IMR-90 (cell line): ENCODE measurements around the gene JPH4. TPM values are rescaled to one million over a fixed set of nuclear protein-coding genes. Genes with fewer than 3 reads are reported as not detected.

Experiments used
- ATAC-seq: fragments of 200-7000 bp; cut with Tn5 transposase; 2 replicates; pipeline ENCODE4 v1.9.1; 2020; ENCODE audit warnings: low read depth, mild to moderate bottlenecking, moderate library complexity
- BruUV-seq: library from RNA; stranded (reverse); fragments of 400-500 nt; replicated peaks from 2 replicates; lab custom pipeline; 2021; lab: Mats Ljungman, UMichigan
- CTCF ChIA-PET: fragments of 300-600 bp; formaldehyde crosslinking; extraction: SDS; loops from one replicate; lab custom pipeline; 2021; ENCODE audit warnings: antibody characterized with exemption; lab: Yijun Ruan, JAX
- POLR2A ChIA-PET: fragments of 300-600 bp; sonication (Branson Sonifier 250); formaldehyde crosslinking; loops from one replicate; lab custom pipeline; 2022; ENCODE audit warnings: antibody characterized with exemption; ENCODE audit not compliant: unreplicated experiment; lab: Charles Lee
- DNase-seq: peaks from one replicate; pipeline ENCODE4 v3.0.0; 2013
- H2AFZ ChIP-seq: replicated peaks from 2 replicates; pipeline ENCODE3; 2013; ENCODE audit warnings: low read length, mild to moderate bottlenecking; ENCODE audit not compliant: poor library complexity
- H2AK5ac ChIP-seq: 2 replicates; pipeline ENCODE4 v1.6.1; 2013; ENCODE audit warnings: low read depth, low read length, inconsistent platforms
- H2AK9ac ChIP-seq: replicated peaks from 2 replicates; pipeline ENCODE3; 2013; ENCODE audit warnings: mild to moderate bottlenecking, low read depth, low read length, moderate library complexity; ENCODE audit not compliant: poor library complexity
- H2BK120ac ChIP-seq: 2 replicates; pipeline ENCODE4 v1.6.1; 2013; ENCODE audit warnings: low read depth, low read length, inconsistent platforms
- H2BK15ac ChIP-seq: 3 replicates; pipeline ENCODE4 v1.6.1; 2013; ENCODE audit warnings: low read depth, low read length, inconsistent platforms
- H2BK20ac ChIP-seq: 2 replicates; pipeline ENCODE4 v1.6.1; 2013; ENCODE audit warnings: low read depth, mild to moderate bottlenecking, inconsistent platforms, low read length, moderate library complexity
- H2BK5ac ChIP-seq: 2 replicates; pipeline ENCODE4 v1.6.1; 2013; ENCODE audit warnings: mild to moderate bottlenecking, low read depth, low read length, inconsistent platforms; ENCODE audit not compliant: poor library complexity, severe bottlenecking
- H3K14ac ChIP-seq: replicated peaks from 2 replicates; pipeline ENCODE4 v1.6.1; 2013; ENCODE audit warnings: low read depth, low read length, inconsistent platforms
- H3K18ac ChIP-seq: 2 replicates; pipeline ENCODE4 v1.6.1; 2013; ENCODE audit warnings: low read depth, low read length, control low read depth
- H3K23ac ChIP-seq: 2 replicates; pipeline ENCODE4 v1.6.1; 2013; ENCODE audit warnings: low read depth, low read length, inconsistent platforms
- H3K27ac ChIP-seq: 2 replicates; pipeline ENCODE4 v1.5.1; 2013; ENCODE audit warnings: mild to moderate bottlenecking, control low read depth, low read length; ENCODE audit not compliant: insufficient read depth
- H3K27me3 ChIP-seq: 2 replicates; pipeline ENCODE4 v1.6.1; 2013; ENCODE audit warnings: low read length; ENCODE audit not compliant: control insufficient read depth, insufficient read depth
- H3K36me3 ChIP-seq: 2 replicates; pipeline ENCODE4 v1.6.1; 2013; ENCODE audit warnings: low read length, mixed read lengths; ENCODE audit not compliant: control insufficient read depth, insufficient read depth
- H3K4ac ChIP-seq: 2 replicates; pipeline ENCODE4 v1.6.1; 2013; ENCODE audit warnings: low read depth, low read length, inconsistent platforms
- H3K4me1 ChIP-seq: 2 replicates; pipeline ENCODE4 v1.6.1; 2013; ENCODE audit warnings: low read length, mixed read lengths; ENCODE audit not compliant: control insufficient read depth, insufficient read depth
- H3K4me2 ChIP-seq: 2 replicates; pipeline ENCODE4 v1.6.1; 2013; ENCODE audit warnings: low read depth, mild to moderate bottlenecking, control low read depth, low read length, moderate library complexity
- H3K4me3 ChIP-seq: 2 replicates; pipeline ENCODE4 v1.5.1; 2013; ENCODE audit warnings: low read depth, mild to moderate bottlenecking, control low read depth, low read length, moderate library complexity; ENCODE audit not compliant: insufficient read depth
- H3K56ac ChIP-seq: 2 replicates; pipeline ENCODE4 v1.6.1; 2013; ENCODE audit warnings: low read length, inconsistent platforms; ENCODE audit not compliant: insufficient read depth; ENCODE audit errors: extremely low read depth
- H3K79me1 ChIP-seq, 2 experiments: 2 replicates each; pipeline ENCODE4 v1.6.1; 2013; ENCODE audit warnings: low read length in 2 of 2, inconsistent platforms in 1 of 2, low read depth in 1 of 2
- H3K9ac ChIP-seq: 2 replicates; pipeline ENCODE4 v1.6.1; 2013; ENCODE audit warnings: low read depth, low read length, control low read depth
- H3K9me1 ChIP-seq: 2 replicates; pipeline ENCODE4 v1.6.1; 2013; ENCODE audit warnings: low read length, inconsistent platforms; ENCODE audit not compliant: insufficient read depth
- H3K9me3 ChIP-seq: 2 replicates; pipeline ENCODE4 v1.6.1; 2013; ENCODE audit warnings: low read length; ENCODE audit not compliant: control insufficient read depth, insufficient read depth
- H4K20me1 ChIP-seq: 2 replicates; pipeline ENCODE4 v1.6.1; 2013; ENCODE audit warnings: low read length, inconsistent platforms; ENCODE audit not compliant: insufficient read depth
- H4K5ac ChIP-seq: 2 replicates; pipeline ENCODE4 v1.6.1; 2013; ENCODE audit warnings: mild to moderate bottlenecking, low read depth, low read length, control low read depth
- H4K8ac ChIP-seq, 2 experiments: 2 replicates each; pipeline ENCODE4 v1.6.1; 2013; ENCODE audit warnings: low read depth in 2 of 2, low read length in 2 of 2, control low read depth in 1 of 2, inconsistent platforms in 1 of 2
- H4K91ac ChIP-seq: 2 replicates; pipeline ENCODE4 v1.6.1; 2013; ENCODE audit warnings: low read depth, low read length, inconsistent platforms; ENCODE audit not compliant: insufficient read depth
- BHLHE40 ChIP-seq: fragments of 150-350 bp; IDR thresholded peaks from 2 replicates; pipeline ENCODE4 v1.6.1; 2016; ENCODE audit warnings: mild to moderate bottlenecking, low read depth, low read length
- CEBPB ChIP-seq: IDR thresholded peaks from 2 replicates; pipeline ENCODE4 v1.6.1; 2012; ENCODE audit warnings: low read depth, low read length, improper control_type of control experiment
- CHD1 ChIP-seq: IDR thresholded peaks from 2 replicates; pipeline ENCODE4 v1.6.1; 2012; ENCODE audit warnings: low read depth, low read length, improper control_type of control experiment
- FOS ChIP-seq: fragments of 150-350 bp; IDR thresholded peaks from 2 replicates; pipeline ENCODE4 v1.6.1; 2016; ENCODE audit warnings: low read depth, low read length
- MAFK ChIP-seq: IDR thresholded peaks from 2 replicates; pipeline ENCODE4 v1.6.1; 2012; ENCODE audit warnings: low read depth, low read length, improper control_type of control experiment
- MAZ ChIP-seq: IDR thresholded peaks from 2 replicates; pipeline ENCODE4 v1.6.1; 2012; ENCODE audit warnings: low read depth, mild to moderate bottlenecking, low read length, improper control_type of control experiment, moderate library complexity, borderline replicate concordance
- MXI1 ChIP-seq: IDR thresholded peaks from 2 replicates; pipeline ENCODE4 v1.6.1; 2012; ENCODE audit warnings: low read depth, mild to moderate bottlenecking, low read length, moderate library complexity, borderline replicate concordance
- NFE2L2 ChIP-seq: fragments of 150-350 bp; IDR thresholded peaks from 2 replicates; pipeline ENCODE4 v1.6.1; 2016; ENCODE audit warnings: low read depth, mild to moderate bottlenecking, low read length
- POLR2A ChIP-seq: IDR thresholded peaks from 2 replicates; pipeline ENCODE4 v1.6.1; 2012; ENCODE audit warnings: mild to moderate bottlenecking, low read depth, low read length
- RAD21 ChIP-seq: IDR thresholded peaks from 2 replicates; pipeline ENCODE4 v1.6.1; 2012; ENCODE audit warnings: low read length, improper control_type of control experiment
- RCOR1 ChIP-seq: IDR thresholded peaks from 2 replicates; pipeline ENCODE4 v1.6.1; 2012; ENCODE audit warnings: mild to moderate bottlenecking, low read length, improper control_type of control experiment; ENCODE audit not compliant: insufficient replicate concordance
- RFX5 ChIP-seq: IDR thresholded peaks from 2 replicates; pipeline ENCODE4 v1.8.0; 2012; ENCODE audit warnings: low read depth, mild to moderate bottlenecking, low read length, moderate library complexity
- SMC3 ChIP-seq: fragments of 150-350 bp; IDR thresholded peaks from 2 replicates; pipeline ENCODE4 v1.6.1; 2016; ENCODE audit warnings: low read depth, mild to moderate bottlenecking, antibody characterized with exemption, low read length, moderate library complexity
- WGBS, 2 experiments: methylation state at CpG; one replicate each; pipeline versions ENCODE4 v1.1.5 to v1.1.7; 2013; ENCODE audit warnings: missing lambda C conversion rate in 2 of 2; ENCODE audit not compliant: insufficient read length in 1 of 2; ENCODE audit errors: extremely low coverage in 2 of 2; 5-methylcytosine and 5-hydroxymethylcytosine counted together
- dilution Hi-C: fragments of 300-500 bp; cut with HindIII; formaldehyde crosslinking; loops from one replicate; pipeline ENCODE4 v1.14.3; 2018; ENCODE audit warnings: low sequenced_read_pairs; ENCODE audit not compliant: unreplicated experiment
- in situ Hi-C: fragments of 300-500 bp; cut with MboI; formaldehyde crosslinking; loops from 3 replicates; pipeline ENCODE4 v1.14.3; 2019; ENCODE audit warnings: low sequenced_read_pairs, inconsistent platforms, mixed read lengths
- intact Hi-C: fragments of 100-400 bp; cut with micrococcal nuclease; formaldehyde crosslinking; loops from 2 replicates; pipeline ENCODE4 v1.10.0; 2022
- polyA plus RNA-seq, 3 experiments: library from polyadenylated mRNA; depleted of rRNA; stranded (reverse); fragments of >200 nt; gene quantifications; 2 replicates each; pipeline ENCODE4 v1.2.3, GENCODE V29; 2012; ENCODE audit warnings: low replicate concordance in 1 of 3
- total RNA-seq: library from RNA; depleted of rRNA; stranded (reverse); fragments of >200 nt; gene quantifications from 2 replicates; pipeline ENCODE4 v1.2.3, GENCODE V29; 2012
- TF ChIP-seq, protein P1 (sequence below): fragments of 150-350 bp; IDR thresholded peaks from 2 replicates; pipeline ENCODE4 v1.6.1; 2017; ENCODE audit warnings: mild to moderate bottlenecking, antibody characterized with exemption, low read length, low read depth
- TF ChIP-seq, protein P2 (sequence below): conservative IDR thresholded peaks from 2 replicates; pipeline ENCODE4 v1.5.1; 2012; ENCODE audit warnings: mild to moderate bottlenecking, low read depth, low read length, improper control_type of control experiment

JPH4 gene
- total and polyA plus RNA-seq, 2 of the 4 experiments (the other 2 are of a cell fraction): not detected

DNA sequence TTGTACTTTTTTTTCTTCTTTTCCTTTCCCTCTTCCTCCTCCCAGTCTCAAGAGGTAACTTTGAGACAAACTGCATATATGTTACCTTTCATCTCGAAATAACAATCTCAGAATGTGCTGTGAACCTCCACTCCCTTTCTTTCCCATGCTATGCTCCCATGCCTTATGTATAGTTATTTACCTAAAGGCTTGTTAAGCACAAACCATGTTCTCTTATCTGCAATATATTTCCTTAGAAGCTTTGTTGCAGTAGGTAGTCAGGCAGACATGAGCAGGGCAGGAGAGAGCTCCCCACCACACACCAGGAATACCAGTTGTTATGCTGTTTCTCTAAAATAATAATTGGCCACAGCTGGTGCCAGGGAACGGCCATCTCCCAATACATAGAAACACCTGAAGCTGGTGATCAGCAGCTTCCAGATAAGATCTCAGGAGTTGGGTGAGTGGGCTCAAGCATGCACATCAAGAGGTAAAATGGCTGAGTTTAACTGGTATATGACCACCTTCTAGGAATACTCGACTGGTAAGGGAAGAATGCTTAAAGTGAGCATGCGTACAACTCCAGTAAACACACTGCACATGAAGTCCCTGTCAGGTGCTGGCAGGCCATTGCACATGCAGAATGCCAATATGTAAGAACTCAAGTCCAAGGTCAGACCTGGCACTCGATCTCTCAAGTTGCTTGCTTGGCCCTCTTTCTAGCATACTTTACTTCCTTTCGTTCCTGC, 42.8 kb upstream of the JPH4 start (continued):
- TF ChIP-seq RCOR1 (no peak), NFE2L2 (no peak), SMC3 (no peak)

- Histone ChIP-seq H3K9me3 (peaks cover 4% of the 10 kb centered on the region; the same call in 1 of the 2 replicates), H3K18ac (no peak overlapping the region), H4K8ac (no peak overlapping the region), H3K27ac (no peak overlapping the region), H2AFZ (no peak overlapping the region), H3K4me3 (no peak overlapping the region), H3K27me3 (0 out of 2 replicates have a peak, but pooled peaks cover 2% of the 10 kb centered on the region), H2AK5ac (no peak overlapping the region), H3K23ac (no peak overlapping the region), H3K4me1 (no peaks in the 10 kb centered on the region), H3K79me1 (no peaks in the 10 kb centered on the region), H2BK15ac (no peak overlapping the region), H2BK120ac (no peak overlapping the region), H2BK20ac (no peak overlapping the region), H3K9me1 (no peaks in the 10 kb centered on the region), H3K4me2 (no peak overlapping the region), H4K5ac (no peak overlapping the region), H3K56ac (no peak overlapping the region), H2AK9ac (no peak overlapping the region), H2BK5ac (no peak overlapping the region), H4K91ac (no peak overlapping the region), H3K9ac (no peak overlapping the region), H3K36me3 (no peaks in the 10 kb centered on the region), H3K4ac (no peak overlapping the region), H4K20me1 (no peaks in the 10 kb centered on the region), H3K14ac (no peak overlapping the region)
- DNase-seq (no peak), ATAC-seq (no peak)
- intact Hi-C loops: no loop called here
- dilution Hi-C loops: no loop called here
- ChIA-PET CTCF (no interaction called here), POLR2A (no interaction called here)
- 0% methylated on average over 1 of the region's 3 CpGs; no CpG with 5 or more reads in 1 of the 2 experiments for WGBS, 2 experiments
- no TSS peak for BruUV-seq
- in situ Hi-C loops: no loop called here
- TF ChIP-seq BHLHE40 (no peak), CEBPB (no peak), NFE2L2 (no peak), RAD21 (no peak), SMC3 (no peak), MAZ (no peak), MAFK (no peak), RCOR1 (no peak), FOS (no peak), CHD1 (no peak), MXI1 (no peak), POLR2A (no peak), RFX5 (no peak)
- TF ChIP-seq, protein P1, sequence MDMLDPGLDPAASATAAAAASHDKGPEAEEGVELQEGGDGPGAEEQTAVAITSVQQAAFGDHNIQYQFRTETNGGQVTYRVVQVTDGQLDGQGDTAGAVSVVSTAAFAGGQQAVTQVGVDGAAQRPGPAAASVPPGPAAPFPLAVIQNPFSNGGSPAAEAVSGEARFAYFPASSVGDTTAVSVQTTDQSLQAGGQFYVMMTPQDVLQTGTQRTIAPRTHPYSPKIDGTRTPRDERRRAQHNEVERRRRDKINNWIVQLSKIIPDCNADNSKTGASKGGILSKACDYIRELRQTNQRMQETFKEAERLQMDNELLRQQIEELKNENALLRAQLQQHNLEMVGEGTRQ: no peak
- TF ChIP-seq, protein P2, sequence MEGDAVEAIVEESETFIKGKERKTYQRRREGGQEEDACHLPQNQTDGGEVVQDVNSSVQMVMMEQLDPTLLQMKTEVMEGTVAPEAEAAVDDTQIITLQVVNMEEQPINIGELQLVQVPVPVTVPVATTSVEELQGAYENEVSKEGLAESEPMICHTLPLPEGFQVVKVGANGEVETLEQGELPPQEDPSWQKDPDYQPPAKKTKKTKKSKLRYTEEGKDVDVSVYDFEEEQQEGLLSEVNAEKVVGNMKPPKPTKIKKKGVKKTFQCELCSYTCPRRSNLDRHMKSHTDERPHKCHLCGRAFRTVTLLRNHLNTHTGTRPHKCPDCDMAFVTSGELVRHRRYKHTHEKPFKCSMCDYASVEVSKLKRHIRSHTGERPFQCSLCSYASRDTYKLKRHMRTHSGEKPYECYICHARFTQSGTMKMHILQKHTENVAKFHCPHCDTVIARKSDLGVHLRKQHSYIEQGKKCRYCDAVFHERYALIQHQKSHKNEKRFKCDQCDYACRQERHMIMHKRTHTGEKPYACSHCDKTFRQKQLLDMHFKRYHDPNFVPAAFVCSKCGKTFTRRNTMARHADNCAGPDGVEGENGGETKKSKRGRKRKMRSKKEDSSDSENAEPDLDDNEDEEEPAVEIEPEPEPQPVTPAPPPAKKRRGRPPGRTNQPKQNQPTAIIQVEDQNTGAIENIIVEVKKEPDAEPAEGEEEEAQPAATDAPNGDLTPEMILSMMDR: no peak
Observed at GRCh38 chr14:23620177-23620702, 41.6 kb upstream of the JPH4 start.
